HG03025 (cell line): ENCODE results near the gene SYT1.

Experiments used
- ATAC-seq: cut with Tn5 transposase; IDR thresholded peaks from one replicate; pipeline ENCODE4 v1.9.1; 2021; ENCODE audit warnings: mild to moderate bottlenecking, moderate library complexity; ENCODE audit not compliant: unreplicated experiment, low FRiP score

SYT1 gene

GRCh38 chr12:79266343-79267144, 402.0 kb downstream of the SYT1 start:
- no peak for ATAC-seq

- ATAC-seq: no peak
These were observed 403.0 kb downstream of the SYT1 start for GRCh38 chr12:79267580-79267979.

GRCh38 chr12:79274501-79275064, 410.0 kb downstream of the SYT1 start:
- ATAC-seq: no peak

GRCh38 chr12:79275631-79276030, 411.1 kb downstream of the SYT1 start:
- ATAC-seq: no peak

- no peak for ATAC-seq
These were observed 418.8 kb downstream of the SYT1 start for GRCh38 chr12:79283364-79283763.

GRCh38 chr12:79288911-79289310, 424.3 kb downstream of the SYT1 start:
- no peak for ATAC-seq

- ATAC-seq: no peak
These were observed 427.1 kb downstream of the SYT1 start for GRCh38 chr12:79291711-79292110.

- ATAC-seq: no peak
These were observed 430.0 kb downstream of the SYT1 start for GRCh38 chr12:79294590-79294989.

GRCh38 chr12:79295572-79295971, 431.0 kb downstream of the SYT1 start:
- ATAC-seq: no peak

- ATAC-seq: no peak
These were observed 431.6 kb downstream of the SYT1 start for GRCh38 chr12:79296133-79296532.

- no peak for ATAC-seq
These were observed 432.3 kb downstream of the SYT1 start for GRCh38 chr12:79296871-79297270.

- ATAC-seq: no peak
These were observed 433.9 kb downstream of the SYT1 start for GRCh38 chr12:79298506-79298905.

- ATAC-seq: no peak
These were observed 435.0 kb downstream of the SYT1 start for GRCh38 chr12:79299447-79300198.

- no peak for ATAC-seq
These were observed 435.6 kb downstream of the SYT1 start for GRCh38 chr12:79300199-79300568.

GRCh38 chr12:79301181-79301580, 436.6 kb downstream of the SYT1 start:
- no peak for ATAC-seq

- no peak for ATAC-seq
These were observed 437.7 kb downstream of the SYT1 start for GRCh38 chr12:79302162-79302814.

- ATAC-seq: no peak
These were observed 442.8 kb downstream of the SYT1 start for GRCh38 chr12:79307340-79307739.

- no peak for ATAC-seq
These were observed 444.5 kb downstream of the SYT1 start for GRCh38 chr12:79309039-79309438.

GRCh38 chr12:79317179-79317847, 452.7 kb downstream of the SYT1 start:
- ATAC-seq: no peak

GRCh38 chr12:79322905-79323304, 458.3 kb downstream of the SYT1 start:
- ATAC-seq: no peak

- no peak for ATAC-seq
These were observed 460.0 kb downstream of the SYT1 start for GRCh38 chr12:79324571-79324970.
